Raji (cell line): Measurements from ENCODE around the gene ERBB4.

Source experiments
- POLR2A ChIP-seq: IDR thresholded peaks from 2 replicates; pipeline ENCODE4 v1.6.1; 2011; ENCODE audit warnings: low read depth, low read length, control low read depth; ENCODE audit not compliant: insufficient read depth

ERBB4 gene

GRCh38 chr2:211939177-211939576 lies 599.4 kb downstream of the ERBB4 start:
- TF ChIP-seq POLR2A, result no peak

DNA sequence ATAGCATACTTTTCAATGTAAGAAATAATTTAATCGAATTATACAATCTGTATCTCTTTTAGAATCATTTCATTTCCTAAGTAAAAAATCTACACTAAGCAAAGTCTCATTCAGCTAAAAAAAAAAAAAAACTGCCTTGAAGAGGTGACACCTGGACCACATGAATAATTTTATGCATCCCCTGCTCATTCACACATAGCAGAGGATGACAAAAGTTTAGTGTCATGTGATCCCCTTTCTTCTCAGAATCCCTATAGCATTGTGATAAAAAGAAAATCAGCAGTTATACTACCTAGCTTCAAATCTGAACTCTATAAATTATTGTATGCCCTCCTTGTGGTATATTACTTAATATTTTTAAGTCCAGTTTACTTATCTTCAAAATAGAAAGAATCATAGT lies 603.8 kb downstream of the ERBB4 start:
- no peak for TF ChIP-seq POLR2A

- TF ChIP-seq POLR2A, result no peak
Measured at GRCh38 chr2:211931314-211931713, 607.3 kb downstream of the ERBB4 start.

DNA sequence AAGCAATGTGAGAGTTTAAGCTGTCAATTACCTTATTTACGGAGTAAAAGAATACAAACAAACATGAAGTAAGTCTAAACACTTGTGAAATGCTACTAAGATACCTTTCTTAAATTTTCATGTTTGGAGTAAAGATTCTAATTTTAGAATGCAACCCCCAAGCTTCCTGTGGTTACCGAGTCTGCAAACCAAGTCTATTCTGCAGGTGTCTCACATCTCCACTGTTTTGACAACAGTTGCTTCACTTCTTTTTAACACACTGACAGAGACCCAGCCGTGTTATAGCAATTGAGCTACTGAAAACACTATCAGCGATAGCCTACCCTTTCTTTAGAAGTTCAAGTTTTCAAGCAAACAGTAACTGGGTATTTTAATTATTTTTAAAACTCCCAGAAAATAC lies 608.3 kb downstream of the ERBB4 start:
- no peak for TF ChIP-seq POLR2A

DNA sequence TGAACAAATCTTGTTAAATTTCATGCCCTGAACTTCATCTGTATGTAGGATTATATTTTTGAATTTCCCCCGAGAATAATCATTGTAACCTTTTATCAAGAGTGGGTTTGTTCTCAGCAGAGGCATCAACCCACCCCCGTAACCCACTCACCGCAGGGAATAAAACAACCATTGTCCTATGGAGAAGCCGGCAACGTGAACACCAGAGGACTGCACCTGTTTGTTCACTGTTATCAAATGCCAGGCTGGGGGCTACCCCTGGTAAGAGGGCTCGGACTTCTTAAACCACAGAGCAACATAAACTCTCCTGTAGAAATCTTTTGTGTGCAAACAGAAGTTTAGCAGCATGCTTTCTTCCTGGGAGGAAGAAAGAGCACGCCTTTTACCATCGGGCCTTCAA lies 610.4 kb downstream of the ERBB4 start:
- TF ChIP-seq POLR2A, result no peak

DNA sequence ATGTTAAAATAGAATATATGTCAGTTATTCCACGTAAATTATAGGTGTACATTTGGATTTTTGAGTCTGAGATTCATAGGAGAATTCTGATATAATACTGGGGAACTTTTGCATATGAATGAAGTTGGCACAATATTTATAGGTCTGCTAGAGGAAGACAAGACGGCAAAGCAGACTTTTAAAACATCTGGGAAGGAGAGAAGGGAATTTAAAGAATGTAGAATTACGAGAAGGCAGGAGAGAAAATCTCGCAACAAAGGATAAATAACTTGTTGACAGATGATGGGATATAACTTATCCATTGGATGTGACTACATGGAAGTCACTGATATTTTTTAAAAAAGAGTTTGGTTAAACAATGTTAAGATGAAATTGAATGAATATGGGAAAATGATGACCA lies 615.6 kb downstream of the ERBB4 start:
- no peak for TF ChIP-seq POLR2A

- no peak for TF ChIP-seq POLR2A
Measured at GRCh38 chr2:211903961-211904360, 634.6 kb downstream of the ERBB4 start.

DNA sequence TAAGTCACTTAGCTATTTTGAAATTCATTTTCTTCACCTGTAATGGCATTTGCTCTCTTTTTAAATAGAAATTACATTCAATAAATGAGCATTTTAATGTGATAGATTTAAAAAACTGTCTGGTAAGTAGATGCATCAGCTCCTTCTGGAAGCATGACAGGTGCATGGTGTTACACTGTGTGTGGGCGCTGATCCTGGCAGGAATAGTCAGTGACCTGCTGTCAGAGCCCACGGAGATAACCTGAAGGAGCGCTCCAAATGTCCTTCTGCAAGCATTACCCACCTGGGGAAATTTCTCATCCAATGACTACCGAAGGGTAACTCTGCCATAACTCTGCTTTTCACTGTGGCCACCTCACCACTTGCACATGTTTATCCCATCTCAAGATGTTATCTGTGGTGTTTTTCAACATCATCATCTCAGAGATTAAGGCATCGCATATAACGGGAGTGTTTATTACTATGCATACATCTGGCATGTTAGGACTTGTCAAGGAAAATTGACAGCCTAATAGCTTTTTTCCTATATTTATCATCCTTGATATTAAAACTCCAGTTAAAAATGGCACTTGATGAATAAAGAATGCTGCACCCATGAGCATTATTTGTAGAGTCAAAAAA lies 637.3 kb downstream of the ERBB4 start:
- no peak for TF ChIP-seq POLR2A

- TF ChIP-seq POLR2A, result no peak
Measured at GRCh38 chr2:211900518-211900917, 638.1 kb downstream of the ERBB4 start.

DNA sequence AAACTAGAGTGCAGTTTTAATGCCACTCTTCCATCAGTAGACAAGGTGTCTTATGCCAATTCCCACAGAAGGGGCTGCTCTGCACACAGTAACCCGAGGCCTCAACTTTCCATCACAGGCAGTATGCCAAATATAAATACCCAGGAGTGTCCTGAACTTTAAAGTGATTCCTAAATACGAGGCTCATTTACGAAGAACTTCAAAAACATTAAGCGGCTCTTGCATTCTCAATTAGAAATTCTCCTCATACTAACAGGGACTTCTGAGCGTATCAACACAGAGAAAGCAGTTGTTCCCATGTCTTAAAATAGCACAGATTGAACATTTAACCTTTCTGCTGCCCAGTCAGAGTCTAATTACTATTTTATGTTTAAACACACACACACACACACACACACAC lies 638.6 kb downstream of the ERBB4 start:
- TF ChIP-seq POLR2A, result no peak

DNA sequence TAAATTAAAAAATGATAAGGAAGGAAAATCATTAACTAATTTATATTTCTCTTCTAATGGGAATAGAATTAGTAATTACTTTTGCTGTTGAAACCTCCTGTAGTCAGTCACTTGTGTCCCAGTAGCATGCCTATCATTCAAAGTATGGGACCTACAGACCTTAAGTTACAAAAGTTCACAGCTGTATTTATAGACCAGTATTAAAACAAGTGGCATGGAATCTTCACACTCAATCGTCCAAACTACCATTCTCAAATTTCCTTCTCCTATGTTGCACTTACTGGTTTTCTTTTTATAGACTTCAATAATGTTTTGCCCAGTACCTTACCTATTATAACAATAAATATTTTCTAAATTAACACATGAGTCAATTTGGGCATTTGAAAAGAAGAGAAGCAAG lies 639.9 kb downstream of the ERBB4 start:
- TF ChIP-seq POLR2A, result no peak

DNA sequence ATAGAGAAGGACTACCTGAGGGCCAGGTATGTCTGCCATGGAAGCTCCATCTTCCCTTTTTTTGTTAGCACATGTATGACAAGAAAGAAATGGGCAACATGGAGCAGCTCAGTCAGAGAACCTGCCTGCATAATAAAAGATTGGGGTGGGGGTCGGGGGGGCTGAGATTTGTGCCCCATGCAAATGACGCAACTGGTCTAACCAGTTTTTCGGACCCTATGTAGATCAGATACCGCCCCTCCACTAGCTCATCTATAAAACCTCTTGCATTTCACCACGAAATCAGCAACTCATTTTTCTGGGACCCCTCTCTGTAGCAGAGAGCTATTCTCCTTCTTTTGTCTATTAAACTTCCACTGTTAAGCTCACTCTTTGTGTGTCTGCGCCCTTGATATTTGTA lies 657.2 kb downstream of the ERBB4 start:
- TF ChIP-seq POLR2A, result no peak

DNA sequence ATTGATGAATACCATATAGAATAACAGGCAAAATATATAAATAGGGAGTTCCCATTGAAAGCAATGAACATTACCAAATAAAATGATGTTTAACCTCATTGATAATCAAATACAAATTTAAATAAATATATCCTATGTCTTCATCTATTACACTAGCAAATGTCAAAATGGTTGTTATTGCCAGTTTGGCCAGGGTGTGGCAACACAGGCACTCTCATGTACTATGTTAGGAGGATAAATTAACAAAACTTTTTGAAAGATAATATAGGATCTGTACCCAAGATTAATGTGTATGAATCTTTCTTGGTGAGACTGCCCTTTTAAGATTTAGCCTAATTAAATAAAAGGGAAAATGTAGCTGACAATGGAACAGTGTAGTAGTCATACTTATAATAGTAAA lies 659.3 kb downstream of the ERBB4 start:
- no peak for TF ChIP-seq POLR2A

DNA sequence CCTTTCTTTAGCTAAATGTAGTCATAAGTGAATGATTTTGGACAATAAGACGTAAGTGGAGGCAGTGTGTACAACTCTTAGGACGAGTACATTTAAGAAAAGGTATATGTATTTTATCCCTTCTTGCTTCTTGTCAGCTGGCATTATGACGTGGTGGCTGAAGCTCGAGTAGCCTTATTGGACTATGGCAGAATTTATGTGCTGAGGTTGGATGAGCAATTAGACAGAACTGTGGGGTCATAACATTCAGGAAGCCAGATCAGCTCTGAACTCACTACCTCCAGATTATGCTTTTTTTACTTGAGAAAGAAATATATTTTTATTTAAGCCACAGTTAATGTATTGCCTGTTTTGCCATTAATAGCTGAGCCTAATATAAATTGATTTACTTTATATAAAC lies 661.5 kb downstream of the ERBB4 start:
- no peak for TF ChIP-seq POLR2A

DNA sequence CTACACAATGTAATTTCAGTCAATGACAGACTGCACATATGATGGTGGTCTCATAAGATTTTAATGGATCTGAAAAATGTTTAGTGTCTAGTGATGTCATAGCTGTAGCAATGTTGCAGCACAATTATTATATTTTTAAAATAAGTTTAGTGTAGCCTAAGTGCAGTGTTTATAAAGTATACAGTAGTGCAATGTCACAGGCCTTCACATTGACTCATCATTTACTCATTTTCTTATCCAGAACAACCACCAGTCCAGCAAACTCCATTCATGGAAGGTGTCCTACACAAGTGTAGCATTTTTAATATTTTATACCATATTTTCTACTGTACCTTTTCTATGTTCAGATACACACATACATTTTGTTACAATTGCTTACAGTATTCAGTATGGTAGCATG lies 663.1 kb downstream of the ERBB4 start:
- TF ChIP-seq POLR2A, result no peak

GRCh38 chr2:211868996-211869533 lies 669.5 kb downstream of the ERBB4 start:
- no peak for TF ChIP-seq POLR2A

DNA sequence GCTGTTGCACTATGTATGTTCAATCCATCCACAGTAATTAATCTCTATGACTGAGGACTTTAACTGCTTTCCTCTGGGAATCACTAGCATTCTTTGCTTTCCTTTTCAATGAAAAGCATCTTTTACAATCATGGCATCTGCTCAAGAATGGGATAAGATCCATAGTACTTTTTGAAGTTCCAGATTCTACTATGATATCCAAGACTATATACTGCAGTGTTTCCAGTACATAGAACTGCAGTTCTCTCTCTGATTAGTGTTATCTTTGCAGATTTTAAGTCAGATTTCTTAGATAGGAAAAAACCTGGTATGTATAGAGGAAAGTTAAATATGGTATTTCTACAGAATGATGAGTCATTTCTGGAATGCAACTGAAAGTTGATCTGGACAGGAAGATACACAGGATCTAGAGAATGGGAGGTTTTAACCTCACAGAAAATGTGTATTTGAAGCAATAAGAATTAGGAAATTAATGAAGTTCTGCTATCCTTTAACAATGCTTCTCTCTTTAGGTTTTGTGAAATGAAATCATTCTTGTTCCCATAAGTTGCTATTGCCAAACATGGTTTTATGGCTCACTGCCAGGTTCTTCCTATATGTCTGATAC lies 670.7 kb downstream of the ERBB4 start:
- no peak for TF ChIP-seq POLR2A

- TF ChIP-seq POLR2A, result no peak
Measured at GRCh38 chr2:211864328-211864727, 674.3 kb downstream of the ERBB4 start.

GRCh38 chr2:211860224-211860623 lies 678.4 kb downstream of the ERBB4 start:
- no peak for TF ChIP-seq POLR2A
